Thoracic aorta (tissue), 2 donors: ENCODE measurements around the gene RHOF. TPM values are rescaled to one million over a fixed set of nuclear protein-coding genes. Genes with fewer than 3 reads are reported as not detected.
"Not testable (repeated sequence)": the region's sequence is repeated elsewhere in the genome, so short reads cannot be mapped to it uniquely, and the experiment has no call there.

Experiments used
- ATAC-seq: fragments of 150-250 bp; one replicate; pipeline ENCODE4 v1.8.0; 2017; ENCODE audit warnings: low read depth; ENCODE audit not compliant: insufficient number of reproducible peaks, low FRiP score
- DNase-seq: peaks from one replicate; pipeline ENCODE4 v3.0.0-alpha.2; 2020; ENCODE audit warnings: low spot score
- H3K27ac ChIP-seq, 2 donors: fragments of 200-600 bp; sonication (generic); 1 replicate in 1 of 2; 2 replicates in 1 of 2; pipeline ENCODE4 v1.5.1; 2016; ENCODE audit warnings: mild to moderate bottlenecking in 2 of 2, moderate library complexity in 2 of 2
- H3K27me3 ChIP-seq: fragments of 200-600 bp; sonication (generic); replicated peaks from 2 replicates; pipeline ENCODE4 v1.6.0; 2016; ENCODE audit warnings: mild to moderate bottlenecking; ENCODE audit not compliant: insufficient read depth
- H3K36me3 ChIP-seq: fragments of 200-600 bp; sonication (generic); one replicate; pipeline ENCODE4 v1.5.1; 2016
- H3K4me1 ChIP-seq, 2 donors: fragments of 200-600 bp; sonication (generic); 1 replicate in 1 of 2; 2 replicates in 1 of 2; pipeline versions ENCODE4 v1.5.1 to v1.6.0; 2016; ENCODE audit warnings: low read depth in 2 of 2, mild to moderate bottlenecking in 1 of 2; ENCODE audit not compliant: control insufficient read depth in 1 of 2
- H3K4me3 ChIP-seq: fragments of 200-600 bp; sonication (generic); 2 replicates; pipeline ENCODE4 v1.5.1; 2016; ENCODE audit warnings: mild to moderate bottlenecking
- H3K9me3 ChIP-seq: fragments of 200-600 bp; sonication (generic); 2 replicates; pipeline ENCODE4 v1.5.1; 2016
- total RNA-seq, 2 donors: library from RNA; depleted of rRNA; stranded (reverse); fragments of >200 nt; gene quantifications; one replicate each; pipeline versions ENCODE4 v1.1.0 to v1.2.3, GENCODE V29; 2016
- TF ChIP-seq, protein P1 (sequence below): fragments of 200-600 bp; sonication (generic); IDR thresholded peaks from one replicate; pipeline ENCODE4 v1.5.1; 2019; ENCODE audit warnings: antibody characterized with exemption

Gene RHOF
- total RNA-seq, 2 donors from 2014 or later: 12.0 to 30.2 TPM

DNA sequence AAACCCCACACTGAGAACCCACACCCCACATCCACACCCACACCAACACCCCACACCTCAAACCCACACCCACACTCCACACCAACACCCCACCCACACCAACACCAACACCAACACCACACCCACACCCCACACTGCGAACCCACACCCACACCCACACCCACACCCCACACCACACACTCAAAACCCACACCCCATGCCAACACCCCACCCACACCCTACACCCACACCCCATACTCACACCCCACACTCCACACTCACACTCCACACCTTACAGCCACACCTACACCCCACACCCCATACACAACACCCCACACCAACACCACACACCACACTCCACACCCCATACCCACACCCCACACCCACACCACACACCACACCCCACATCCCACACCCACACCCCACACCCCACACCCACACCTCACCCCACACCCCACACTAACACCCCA, 43.0 kb downstream of the RHOF start:
- no peak for DNase-seq
- H3K9me3 ChIP-seq: no peaks in the 10 kb centered on the region
- H3K4me3 ChIP-seq: no peak overlapping the region
- no peaks in the 10 kb centered on the region for H3K27me3 ChIP-seq
- H3K36me3 ChIP-seq: peaks cover 3% of the 10 kb centered on the region
- H3K4me1 ChIP-seq: peaks cover 11 to 17% of the 10 kb centered on the region in 2 donors
- TF ChIP-seq, protein P1, sequence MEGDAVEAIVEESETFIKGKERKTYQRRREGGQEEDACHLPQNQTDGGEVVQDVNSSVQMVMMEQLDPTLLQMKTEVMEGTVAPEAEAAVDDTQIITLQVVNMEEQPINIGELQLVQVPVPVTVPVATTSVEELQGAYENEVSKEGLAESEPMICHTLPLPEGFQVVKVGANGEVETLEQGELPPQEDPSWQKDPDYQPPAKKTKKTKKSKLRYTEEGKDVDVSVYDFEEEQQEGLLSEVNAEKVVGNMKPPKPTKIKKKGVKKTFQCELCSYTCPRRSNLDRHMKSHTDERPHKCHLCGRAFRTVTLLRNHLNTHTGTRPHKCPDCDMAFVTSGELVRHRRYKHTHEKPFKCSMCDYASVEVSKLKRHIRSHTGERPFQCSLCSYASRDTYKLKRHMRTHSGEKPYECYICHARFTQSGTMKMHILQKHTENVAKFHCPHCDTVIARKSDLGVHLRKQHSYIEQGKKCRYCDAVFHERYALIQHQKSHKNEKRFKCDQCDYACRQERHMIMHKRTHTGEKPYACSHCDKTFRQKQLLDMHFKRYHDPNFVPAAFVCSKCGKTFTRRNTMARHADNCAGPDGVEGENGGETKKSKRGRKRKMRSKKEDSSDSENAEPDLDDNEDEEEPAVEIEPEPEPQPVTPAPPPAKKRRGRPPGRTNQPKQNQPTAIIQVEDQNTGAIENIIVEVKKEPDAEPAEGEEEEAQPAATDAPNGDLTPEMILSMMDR: no peak
- no peak for ATAC-seq
- no peak overlapping the region for H3K27ac ChIP-seq

DNA sequence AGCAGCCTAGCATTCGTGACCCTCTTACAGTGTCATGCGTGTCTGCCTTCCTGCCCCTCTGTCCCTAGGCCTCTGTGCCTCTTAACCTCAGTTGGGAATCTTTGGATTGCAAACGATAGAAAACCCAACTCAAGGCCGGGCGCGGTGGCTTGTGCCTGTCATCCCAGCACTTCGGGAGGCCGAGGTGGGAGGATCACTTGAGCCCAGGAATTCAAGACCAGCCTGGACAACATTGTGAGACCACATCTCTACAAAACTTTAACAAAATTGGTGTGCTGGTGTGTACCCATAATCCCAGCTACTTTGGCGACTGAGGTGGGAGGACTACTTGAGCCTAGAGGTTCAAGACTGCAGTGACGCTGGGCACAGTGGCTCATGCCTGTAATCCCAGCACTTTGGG, 44.2 kb downstream of the RHOF start:
- TF ChIP-seq, protein P1: no peak
- ATAC-seq (no peak), DNase-seq (no peak)
- H3K4me3 ChIP-seq: no peak overlapping the region
- H3K36me3 ChIP-seq: peaks cover 3% of the 10 kb centered on the region
- H3K9me3 ChIP-seq: no peaks in the 10 kb centered on the region
- no peak overlapping the region for H3K27ac ChIP-seq
- no peaks in the 10 kb centered on the region for H3K27me3 ChIP-seq
- H3K4me1 ChIP-seq: peaks cover 9 to 10% of the 10 kb centered on the region in 2 donors

GRCh38 chr12:121748571-121749265, 44.8 kb downstream of the RHOF start:
- Histone ChIP-seq H3K36me3 (peaks cover 3% of the 10 kb centered on the region), H3K27me3 (no peaks in the 10 kb centered on the region), H3K9me3 (no peaks in the 10 kb centered on the region), H3K4me1 (peaks cover 6 to 7% of the 10 kb centered on the region in 2 donors), H3K27ac (no peak overlapping the region), H3K4me3 (no peak overlapping the region)
- ATAC-seq (no peak), DNase-seq (no peak)
- TF ChIP-seq, protein P1: no peak

DNA sequence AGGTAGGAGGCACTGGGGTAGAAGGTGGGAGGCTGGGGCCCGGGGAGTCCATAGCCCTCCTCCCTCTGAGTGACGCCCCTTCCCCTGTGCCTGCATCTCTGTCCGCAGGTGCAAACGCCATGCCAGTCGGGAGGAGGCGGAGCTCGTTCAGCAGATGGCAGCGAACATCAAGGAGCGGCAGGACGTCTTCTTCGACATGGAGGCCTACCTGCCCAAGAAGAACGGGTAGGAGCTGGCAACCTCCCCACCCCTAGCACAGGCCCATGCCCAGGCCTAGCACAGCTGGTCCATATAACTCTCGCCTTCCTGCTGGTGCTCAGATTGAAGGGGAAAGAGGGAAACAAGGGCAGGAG, 45.3 kb downstream of the RHOF start:
- DNase-seq (no peak), ATAC-seq (no peak)
- TF ChIP-seq, protein P1: no peak
- H3K36me3 ChIP-seq: peaks cover 3% of the 10 kb centered on the region
- H3K27ac ChIP-seq: no peak overlapping the region
- no peak overlapping the region for H3K4me3 ChIP-seq
- peaks cover 1 to 2% of the 10 kb centered on the region in 2 donors for H3K4me1 ChIP-seq
- no peaks in the 10 kb centered on the region for H3K9me3 ChIP-seq
- H3K27me3 ChIP-seq: no peaks in the 10 kb centered on the region

GRCh38 chr12:121745545-121745944, 47.9 kb downstream of the RHOF start:
- not testable (repeated sequence) for H3K27ac ChIP-seq, DNase-seq, H3K9me3 ChIP-seq, H3K4me3 ChIP-seq, H3K27me3 ChIP-seq, ATAC-seq, H3K36me3 ChIP-seq
- H3K4me1 ChIP-seq: peaks cover 0 to 14% of the 10 kb centered on the region in 2 donors

GRCh38 chr12:121741743-121742142, 51.7 kb downstream of the RHOF start:
- Histone ChIP-seq H3K27me3 (no peaks in the 10 kb centered on the region), H3K9me3 (no peaks in the 10 kb centered on the region), H3K27ac (peak overlapping the region in 1 of 2 donors; percentile 58), H3K4me3 (no peak overlapping the region), H3K4me1 (peaks cover 0 to 14% of the 10 kb centered on the region in 2 donors), H3K36me3 (no peaks in the 10 kb centered on the region)
- DNase-seq: no peak
- TF ChIP-seq, protein P1: no peak
- ATAC-seq: no peak
